Upper lobe of right lung (tissue), 1 donor: ENCODE data around the gene RMND1. TPM values are rescaled to one million over a fixed set of nuclear protein-coding genes. Genes with fewer than 3 reads are reported as not detected.
A peak's percentile ranks its signal among the peaks of the same experiment; 100 is the strongest.

ENCODE experiments used
- ATAC-seq: fragments of 200-7000 bp; cut with Tn5 transposase; one replicate; pipeline ENCODE4 v1.9.1; 2020; ENCODE audit warnings: mild to moderate bottlenecking, moderate library complexity
- DNase-seq: peaks from one replicate; pipeline ENCODE4 v3.0.0-alpha.2; 2020
- H3K27ac ChIP-seq: fragments of 200-600 bp; one replicate; pipeline ENCODE4 v1.8.0; 2022
- H3K27me3 ChIP-seq: fragments of 200-600 bp; one replicate; pipeline ENCODE4 v1.8.0; 2022; ENCODE audit warnings: mild to moderate bottlenecking
- H3K36me3 ChIP-seq: fragments of 200-600 bp; one replicate; pipeline ENCODE4 v1.8.0; 2022
- H3K4me1 ChIP-seq: fragments of 200-600 bp; one replicate; pipeline ENCODE4 v1.8.0; 2022
- H3K4me3 ChIP-seq: fragments of 200-600 bp; one replicate; pipeline ENCODE4 v1.8.0; 2022; ENCODE audit warnings: mild to moderate bottlenecking
- H3K9me3 ChIP-seq: fragments of 200-600 bp; one replicate; pipeline ENCODE4 v1.8.0; 2022
- intact Hi-C: fragments of 100-400 bp; cut with DNase I; formaldehyde crosslinking; loops from one replicate; pipeline ENCODE4 v1.11.0; 2022
- total RNA-seq: library from RNA; stranded (reverse); fragmentation: NEBNext Ultra II Directional; extraction: Animal tissue kit (Norgen Biotek cat#: 25700); gene quantifications from one replicate; pipeline ENCODE4 v1.2.1, GENCODE V29; 2021
- TF ChIP-seq, protein P1 (sequence below): fragments of 200-600 bp; IDR thresholded peaks from one replicate; pipeline ENCODE4 v1.8.0; 2022; ENCODE audit warnings: antibody characterized with exemption
- donor health status: DM: no; HTN: yes; CAD: no; lungs with severe emphysema.

RMND1 gene
- total RNA-seq, 1 donor from 2014 or later, result 19.5 TPM

- Histone ChIP-seq H3K4me1 (peaks cover 22% of the 10 kb centered on the region), H3K9me3 (no peaks in the 10 kb centered on the region), H3K4me3 (no peak overlapping the region), H3K36me3 (no peaks in the 10 kb centered on the region), H3K27me3 (no peaks in the 10 kb centered on the region), H3K27ac (no peak overlapping the region)
- intact Hi-C loops, result no loop called here
- DNase-seq (no peak), ATAC-seq (no peak)
- TF ChIP-seq, protein P1, sequence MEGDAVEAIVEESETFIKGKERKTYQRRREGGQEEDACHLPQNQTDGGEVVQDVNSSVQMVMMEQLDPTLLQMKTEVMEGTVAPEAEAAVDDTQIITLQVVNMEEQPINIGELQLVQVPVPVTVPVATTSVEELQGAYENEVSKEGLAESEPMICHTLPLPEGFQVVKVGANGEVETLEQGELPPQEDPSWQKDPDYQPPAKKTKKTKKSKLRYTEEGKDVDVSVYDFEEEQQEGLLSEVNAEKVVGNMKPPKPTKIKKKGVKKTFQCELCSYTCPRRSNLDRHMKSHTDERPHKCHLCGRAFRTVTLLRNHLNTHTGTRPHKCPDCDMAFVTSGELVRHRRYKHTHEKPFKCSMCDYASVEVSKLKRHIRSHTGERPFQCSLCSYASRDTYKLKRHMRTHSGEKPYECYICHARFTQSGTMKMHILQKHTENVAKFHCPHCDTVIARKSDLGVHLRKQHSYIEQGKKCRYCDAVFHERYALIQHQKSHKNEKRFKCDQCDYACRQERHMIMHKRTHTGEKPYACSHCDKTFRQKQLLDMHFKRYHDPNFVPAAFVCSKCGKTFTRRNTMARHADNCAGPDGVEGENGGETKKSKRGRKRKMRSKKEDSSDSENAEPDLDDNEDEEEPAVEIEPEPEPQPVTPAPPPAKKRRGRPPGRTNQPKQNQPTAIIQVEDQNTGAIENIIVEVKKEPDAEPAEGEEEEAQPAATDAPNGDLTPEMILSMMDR, result no peak
Observed at GRCh38 chr6:151443454-151443853, 8.5 kb downstream of the RMND1 start.

DNA sequence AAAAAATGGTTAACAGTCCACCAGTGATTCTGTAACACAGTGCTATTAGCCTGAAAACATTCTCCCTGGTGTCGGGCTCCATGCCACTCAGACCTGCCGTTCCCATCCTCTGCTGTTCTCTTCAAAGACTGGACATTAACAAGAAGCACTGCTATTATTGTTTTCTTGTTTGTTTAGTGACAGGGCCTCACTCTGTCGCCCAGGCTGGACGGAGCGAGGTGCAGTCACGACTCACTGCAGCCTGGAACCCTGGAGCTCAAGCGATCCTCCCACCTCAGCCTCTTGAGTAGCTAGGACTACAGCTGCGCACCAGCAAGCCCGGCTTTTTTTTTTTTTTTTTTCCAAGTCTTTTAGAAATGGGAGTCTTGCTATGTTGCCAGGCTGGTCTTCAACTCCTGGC, 9.6 kb downstream of the RMND1 start:
- no peak for DNase-seq
- Histone ChIP-seq H3K4me3 (no peak overlapping the region), H3K27ac (no peak overlapping the region), H3K36me3 (no peaks in the 10 kb centered on the region), H3K9me3 (no peaks in the 10 kb centered on the region), H3K27me3 (no peaks in the 10 kb centered on the region), H3K4me1 (peaks cover 22% of the 10 kb centered on the region)
- ATAC-seq, result no peak
- TF ChIP-seq, protein P1, result no peak
- intact Hi-C loops, result no loop called here

GRCh38 chr6:151441390-151442166, 10.3 kb downstream of the RMND1 start:
- Histone ChIP-seq H3K4me3 (no peak overlapping the region), H3K36me3 (peaks cover under 1% of the 10 kb centered on the region), H3K9me3 (no peaks in the 10 kb centered on the region), H3K27me3 (no peaks in the 10 kb centered on the region), H3K27ac (no peak overlapping the region), H3K4me1 (peaks cover 19% of the 10 kb centered on the region)
- DNase-seq, result no peak
- TF ChIP-seq, protein P1, result no peak
- intact Hi-C loops, result no loop called here
- no peak for ATAC-seq

DNA sequence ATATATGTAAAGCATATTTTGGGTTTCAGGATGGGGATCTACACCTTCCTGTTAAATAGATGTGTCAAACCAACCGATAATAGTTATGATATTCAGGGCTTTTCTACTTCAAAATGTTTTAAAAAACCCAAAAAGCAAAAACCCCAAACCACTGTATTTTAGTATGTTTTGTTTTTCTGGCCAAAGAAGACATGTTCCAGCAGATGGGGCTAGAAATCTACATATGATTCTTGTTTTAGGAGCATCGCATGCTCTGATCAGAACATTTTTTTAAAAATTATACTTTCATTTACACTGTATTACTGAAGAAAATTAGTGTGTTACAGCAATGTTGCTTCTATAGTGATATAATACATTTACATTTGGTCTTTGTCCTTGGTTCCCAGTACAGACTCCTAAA, 11.0 kb downstream of the RMND1 start:
- no peak for ATAC-seq
- no peak overlapping the region for H3K27ac ChIP-seq
- intact Hi-C loops, result no loop called here

DNA sequence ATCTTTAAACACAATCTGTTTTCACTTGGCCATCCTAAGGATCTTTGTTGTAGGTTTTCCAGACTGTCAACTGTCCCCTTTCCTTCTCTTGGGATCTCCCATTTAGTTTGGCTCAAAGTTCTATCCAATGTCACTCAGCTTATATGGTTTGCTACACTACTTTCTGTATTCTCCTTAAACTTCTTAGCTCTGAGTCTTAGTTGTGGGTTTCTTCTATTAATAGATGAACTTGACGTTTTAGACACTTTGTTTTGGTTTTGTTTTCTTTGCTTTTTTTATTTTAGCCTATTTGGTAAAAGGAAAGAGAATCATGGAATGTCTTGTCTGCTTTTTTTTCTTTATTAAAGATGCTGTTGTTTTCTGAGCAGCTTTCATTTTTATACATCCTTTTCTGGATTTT, 11.4 kb downstream of the RMND1 start:
- Histone ChIP-seq H3K27ac (no peak overlapping the region), H3K9me3 (no peaks in the 10 kb centered on the region), H3K27me3 (no peaks in the 10 kb centered on the region), H3K4me1 (peaks cover 16% of the 10 kb centered on the region), H3K4me3 (no peak overlapping the region), H3K36me3 (peaks cover 8% of the 10 kb centered on the region)
- ATAC-seq (no peak), DNase-seq (no peak)
- intact Hi-C loops, result no loop called here
- TF ChIP-seq, protein P1, result no peak

More for the DNA sequence above, 11.0 kb downstream of the RMND1 start:
- H3K4me3 ChIP-seq, result no peak overlapping the region
- DNase-seq, result no peak
- peaks cover 7% of the 10 kb centered on the region for H3K36me3 ChIP-seq
- H3K4me1 ChIP-seq, result peaks cover 16% of the 10 kb centered on the region
- TF ChIP-seq, protein P1, result peak; percentile 48
- no peaks in the 10 kb centered on the region for H3K9me3 ChIP-seq
- no peaks in the 10 kb centered on the region for H3K27me3 ChIP-seq
